GM18508 (cell line): ENCODE measurements around the gene CBR1.
A peak's percentile ranks its signal among the peaks of the same experiment; 100 is the strongest.
"Not testable (repeated sequence)": the region's sequence is repeated elsewhere in the genome, so short reads cannot be mapped to it uniquely, and the experiment has no call there.

Experiments
- ATAC-seq: cut with Tn5 transposase; IDR thresholded peaks from one replicate; pipeline ENCODE4 v1.9.1; 2021; ENCODE audit warnings: moderate number of reproducible peaks; ENCODE audit not compliant: insufficient read depth, unreplicated experiment

CBR1 gene

DNA sequence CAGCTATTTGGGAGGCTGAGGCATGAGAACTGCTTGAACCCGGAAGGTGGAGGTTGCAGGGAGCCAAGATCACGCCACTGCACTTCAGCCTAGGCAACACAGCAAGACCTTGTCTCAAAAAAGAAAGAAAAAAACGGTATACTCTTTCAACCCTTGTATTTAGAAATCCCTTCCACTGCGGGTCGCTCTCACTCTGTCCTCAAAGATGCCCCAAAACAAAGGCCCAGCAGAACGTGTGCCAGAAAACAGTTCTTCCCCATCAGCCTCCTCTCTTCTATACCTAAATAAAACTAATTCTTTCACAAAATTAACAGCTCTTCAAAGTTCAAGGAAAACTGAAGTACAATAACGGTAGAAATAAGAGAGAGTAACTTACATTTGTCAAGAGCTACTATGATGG lies 22.7 kb upstream of the CBR1 start:
- no peak for ATAC-seq

- ATAC-seq = no peak
These were observed 21.5 kb upstream of the CBR1 start for GRCh38 chr21:36048357-36048756.

DNA sequence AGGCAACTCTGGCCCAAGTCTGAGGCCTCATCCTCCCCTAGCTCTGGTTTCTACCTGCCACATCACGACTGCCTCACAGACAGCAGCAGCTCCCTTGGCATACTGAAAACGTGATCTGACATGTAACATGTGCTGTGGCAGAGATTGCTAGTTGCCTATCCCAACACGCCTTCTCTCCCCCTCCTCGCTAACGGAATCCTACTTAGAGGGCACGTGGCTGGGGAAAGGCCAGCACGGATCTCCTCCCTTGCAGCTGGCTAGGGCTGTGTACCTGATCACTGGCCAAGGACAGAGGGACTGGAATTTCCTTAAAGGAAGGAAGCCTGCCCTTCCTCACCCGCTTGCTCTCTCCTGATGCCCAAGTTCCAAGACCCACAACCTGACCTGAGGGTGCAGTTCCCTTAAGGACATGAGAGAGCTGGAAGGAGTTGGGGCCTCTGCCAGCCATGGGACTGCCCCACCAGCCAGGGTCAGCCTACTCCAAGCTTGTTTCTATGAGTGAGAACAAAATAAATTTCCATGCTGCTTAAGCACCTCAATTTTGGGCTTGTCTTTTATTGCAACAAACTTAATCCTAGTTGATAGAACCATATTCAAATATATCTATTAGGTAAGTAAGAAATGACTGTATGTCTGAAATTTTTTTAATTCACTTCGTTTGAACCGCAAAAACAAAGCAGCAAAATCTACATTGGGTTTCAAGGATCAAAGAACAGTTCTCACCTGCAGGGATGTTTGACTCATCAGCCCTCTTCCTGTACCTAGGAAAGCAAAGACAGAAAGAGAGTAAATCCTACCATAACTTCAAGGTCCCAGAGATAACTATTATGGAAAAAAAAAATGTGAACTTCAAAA lies 16.7 kb upstream of the CBR1 start:
- no peak for ATAC-seq

DNA sequence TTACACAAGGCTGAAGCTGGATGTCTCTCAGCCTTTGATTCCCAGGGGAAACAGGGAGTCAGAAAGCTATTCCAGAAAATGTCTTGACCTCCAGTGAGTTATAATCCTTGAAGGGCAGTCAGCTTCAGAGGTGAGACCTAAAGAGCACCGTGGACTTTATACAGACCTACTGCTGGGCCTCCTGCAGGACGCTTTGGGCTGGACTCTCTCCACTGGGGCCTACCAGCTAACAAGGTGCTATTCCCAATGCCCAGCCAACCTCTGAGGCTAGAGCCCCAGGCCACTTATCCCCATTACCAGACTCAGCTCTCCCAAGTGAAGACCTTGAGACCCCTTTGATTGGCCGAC lies 16.1 kb upstream of the CBR1 start:
- no peak for ATAC-seq

- no peak for ATAC-seq
These were observed 14.3 kb upstream of the CBR1 start for GRCh38 chr21:36055551-36055950.

DNA sequence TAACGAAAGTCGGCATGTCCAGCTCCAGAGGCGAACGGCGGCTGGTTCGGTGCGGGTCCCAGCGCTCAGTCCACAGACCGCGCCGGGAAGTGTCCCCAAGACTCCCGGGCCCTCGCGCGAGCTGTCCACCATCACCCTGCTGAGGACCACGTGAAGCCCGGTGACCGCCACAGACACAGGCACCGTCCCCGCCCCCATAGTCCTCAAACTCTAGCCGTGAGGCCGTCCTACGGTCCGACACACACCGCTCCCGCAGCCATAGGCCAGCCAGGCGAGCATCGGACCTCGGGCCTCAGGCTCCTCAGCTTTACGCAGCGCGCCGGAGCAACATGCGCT lies 10.0 kb upstream of the CBR1 start:
- ATAC-seq = peak; percentile 27

- ATAC-seq = peak; percentile 54
These were observed 9.5 kb upstream of the CBR1 start, which contains the start of gene SETD4 for GRCh38 chr21:36060159-36060921. Gene SETD4, minus strand, starts transcription at chr21:36060526. Its CDS starts 1,638 bp downstream, at chr21:36058888.

- no peak for ATAC-seq
These were observed 8.4 kb upstream of the CBR1 start for GRCh38 chr21:36061445-36061844.

GRCh38 chr21:36063375-36064084 lies 6.3 kb upstream of the CBR1 start:
- ATAC-seq = no peak

- no peak for ATAC-seq
These were observed 5.8 kb upstream of the CBR1 start for GRCh38 chr21:36064085-36064460.

GRCh38 chr21:36065497-36066036 lies 4.3 kb upstream of the CBR1 start:
- no peak for ATAC-seq

- no peak for ATAC-seq
These were observed 951 bp upstream of the CBR1 start for GRCh38 chr21:36068748-36069398.

DNA sequence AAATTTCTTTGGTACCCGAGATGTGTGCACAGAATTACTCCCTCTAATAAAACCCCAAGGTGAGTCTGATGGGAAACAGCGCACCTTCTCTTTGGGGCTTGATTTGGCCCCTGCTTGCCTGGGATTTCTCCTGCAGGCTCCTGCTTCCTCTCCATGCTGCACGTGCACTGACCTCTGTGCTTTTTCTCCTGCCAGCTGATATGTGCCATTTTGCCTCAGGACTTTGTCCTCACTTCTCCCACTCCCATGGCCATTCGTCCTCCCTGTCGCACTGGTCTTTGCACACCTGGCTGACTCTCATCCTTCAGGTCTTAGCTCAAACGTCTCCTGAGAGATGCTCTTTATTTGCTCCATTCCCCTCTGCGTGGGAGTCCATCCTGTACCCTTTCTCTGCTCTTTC lies 1.2 kb downstream of the CBR1 start:
- no peak for ATAC-seq

- ATAC-seq = no peak
These were observed 2.8 kb downstream of the CBR1 start for GRCh38 chr21:36072453-36073162.

- no peak for ATAC-seq
These were observed 3.4 kb downstream of the CBR1 start for GRCh38 chr21:36073181-36073580.

DNA sequence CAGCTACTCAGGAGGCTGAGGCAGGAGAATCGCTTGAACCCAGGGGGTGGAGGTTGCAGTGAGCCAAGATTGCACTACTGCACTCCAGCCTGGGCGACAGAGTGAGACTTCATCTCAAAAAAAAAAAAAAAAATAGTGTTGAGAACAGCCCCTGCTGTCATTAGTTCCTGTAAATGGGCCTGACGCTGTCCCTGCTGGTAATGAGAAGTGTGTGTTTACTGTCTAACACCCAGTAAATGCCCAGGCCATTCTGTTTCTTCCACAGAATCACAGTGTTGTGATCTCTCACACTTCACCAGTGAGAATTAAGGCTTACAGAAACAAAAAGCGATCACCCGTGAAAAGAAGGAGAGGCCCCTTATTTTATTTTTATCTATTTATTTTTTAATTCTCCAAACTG lies 4.1 kb downstream of the CBR1 start:
- ATAC-seq = not testable (repeated sequence)

GRCh38 chr21:36075171-36075570 lies 5.3 kb downstream of the CBR1 start:
- ATAC-seq = no peak

- no peak for ATAC-seq
These were observed 6.1 kb downstream of the CBR1 start for GRCh38 chr21:36075953-36076352.

DNA sequence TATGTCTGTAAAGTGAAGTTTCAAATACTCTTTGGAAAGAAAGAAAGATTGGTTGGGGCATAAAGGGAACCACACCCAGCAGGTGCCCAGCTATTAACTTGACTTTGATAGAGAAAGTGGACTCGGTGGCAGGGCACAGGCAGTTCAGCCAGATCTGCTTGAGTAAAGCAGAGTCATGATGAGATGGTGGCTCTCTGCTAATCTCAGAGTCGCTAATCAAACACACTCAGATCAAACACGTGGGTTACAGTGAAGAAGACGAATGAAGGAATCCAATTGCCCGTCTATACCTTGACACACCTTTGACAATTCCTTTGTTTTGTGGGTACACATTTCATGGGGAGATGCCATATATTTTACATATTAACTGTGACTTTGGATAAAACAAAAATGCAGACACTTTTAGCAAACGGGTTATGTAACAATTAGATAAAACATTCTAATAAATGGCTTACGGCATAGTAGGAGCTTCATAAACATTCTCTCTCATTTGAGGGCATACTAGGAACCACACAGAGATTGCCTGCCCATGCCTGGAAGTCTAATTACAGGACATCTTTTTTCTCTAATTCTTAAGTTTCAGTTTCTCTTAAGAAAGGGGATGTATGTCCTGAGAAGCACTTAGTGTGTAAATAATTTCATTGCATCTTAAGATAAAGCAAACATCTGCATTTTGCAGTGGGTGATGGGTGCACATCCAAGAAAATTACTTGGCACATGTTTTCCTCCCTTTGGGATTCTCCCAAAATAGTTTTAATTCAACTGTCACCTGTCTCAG lies 7.2 kb downstream of the CBR1 start:
- ATAC-seq = no peak
